Daoy (cell line): Measurements from ENCODE around the gene LDB3. TPM values are rescaled to one million over a fixed set of nuclear protein-coding genes. Genes with fewer than 3 reads are reported as not detected.
A peak's percentile ranks its signal among the peaks of the same experiment; 100 is the strongest.

ENCODE experiments used
- DNase-seq: peaks from one replicate; pipeline ENCODE4 v3.0.0-alpha.2; 2015; ENCODE audit warnings: low read depth
- total RNA-seq: library from RNA; depleted of rRNA; stranded (reverse); fragments of >200 nt; shearing (Covaris generic); gene quantifications from 2 replicates; pipeline ENCODE4 v1.2.3, GENCODE V29; 2014

LDB3 gene
- total RNA-seq, 1 experiment from 2014 or later = not detected

DNA sequence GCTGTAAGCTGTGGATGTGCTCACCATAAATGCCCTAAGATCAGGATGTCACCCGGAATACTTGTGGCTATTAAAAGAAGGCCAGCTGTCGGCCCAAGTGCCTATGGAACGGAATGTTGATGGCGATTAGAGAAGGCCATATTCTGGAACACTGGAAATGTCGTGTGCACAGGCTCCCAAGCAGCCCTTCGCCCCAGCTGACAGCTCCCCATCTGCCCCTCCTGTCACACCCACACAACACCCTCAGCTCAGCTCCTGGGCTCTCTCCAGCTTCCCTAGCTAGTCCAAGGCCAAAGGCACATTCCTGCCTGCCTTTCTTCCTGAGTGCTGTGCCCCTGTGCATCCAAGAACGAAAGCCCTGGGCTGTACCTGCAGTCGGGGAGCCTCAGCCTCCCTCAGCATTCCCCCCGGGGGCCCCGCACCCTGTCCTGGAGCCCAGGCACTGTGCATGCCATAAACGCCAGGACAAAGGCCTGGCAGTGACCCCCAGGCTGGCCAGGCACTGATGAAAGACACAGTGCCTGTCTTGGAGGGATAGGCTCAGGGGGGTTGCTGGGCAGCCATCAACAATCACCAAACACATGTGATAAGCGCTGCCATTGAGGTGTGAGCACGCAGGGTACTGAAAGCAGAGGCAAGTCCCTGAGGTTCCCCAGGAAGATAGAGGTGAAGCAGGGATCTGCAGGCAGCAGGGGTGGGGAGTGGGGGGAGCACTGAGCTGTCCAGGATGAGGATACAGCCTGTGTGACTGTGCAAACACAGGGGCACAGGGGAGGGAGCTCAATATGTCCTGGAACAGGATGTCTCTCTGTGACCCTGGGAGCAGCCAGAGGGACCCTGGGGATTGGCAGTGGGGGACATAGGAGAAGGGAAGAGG lies 3.7 kb upstream of the LDB3 start:
- DNase-seq = no peak

DNA sequence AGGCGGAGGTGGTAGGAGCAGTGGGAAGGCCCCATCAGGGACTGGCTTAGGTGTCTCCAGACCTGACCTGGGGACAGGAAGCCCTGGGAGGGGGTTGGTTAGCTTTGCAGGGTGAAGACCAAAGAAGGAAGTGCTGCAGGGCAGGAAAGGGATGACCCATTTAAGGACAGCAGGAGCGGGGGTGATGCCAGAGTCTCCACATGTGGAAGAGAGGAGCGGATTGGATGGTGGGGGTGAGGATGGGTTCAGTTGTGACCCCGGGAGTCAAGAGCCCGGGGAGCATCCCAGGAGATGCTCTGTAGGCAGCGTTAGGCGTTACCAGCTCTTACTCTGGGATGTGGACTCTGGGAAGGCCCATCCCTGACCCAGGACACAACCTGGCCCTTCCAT lies 3.1 kb upstream of the LDB3 start:
- DNase-seq = no peak

DNA sequence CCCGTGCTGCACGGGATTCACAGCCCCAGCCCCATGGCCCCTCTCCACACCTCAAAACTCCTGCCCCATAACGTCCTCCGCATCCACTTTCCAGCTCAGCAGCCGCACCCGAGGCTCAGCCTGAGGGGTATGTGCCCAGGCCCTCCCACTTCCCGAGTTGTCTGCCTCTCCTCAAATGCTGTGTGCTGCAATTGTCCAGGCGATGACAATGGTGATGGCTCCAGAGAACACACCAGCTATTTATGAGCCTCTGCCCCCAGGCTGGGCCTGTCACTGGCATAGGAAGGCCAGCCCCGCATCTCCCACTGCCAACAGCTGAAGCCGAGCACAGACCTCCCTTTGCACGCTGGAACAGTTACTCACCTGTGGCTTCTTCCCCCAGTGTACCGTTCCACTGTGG lies 2.4 kb upstream of the LDB3 start:
- no peak for DNase-seq

DNA sequence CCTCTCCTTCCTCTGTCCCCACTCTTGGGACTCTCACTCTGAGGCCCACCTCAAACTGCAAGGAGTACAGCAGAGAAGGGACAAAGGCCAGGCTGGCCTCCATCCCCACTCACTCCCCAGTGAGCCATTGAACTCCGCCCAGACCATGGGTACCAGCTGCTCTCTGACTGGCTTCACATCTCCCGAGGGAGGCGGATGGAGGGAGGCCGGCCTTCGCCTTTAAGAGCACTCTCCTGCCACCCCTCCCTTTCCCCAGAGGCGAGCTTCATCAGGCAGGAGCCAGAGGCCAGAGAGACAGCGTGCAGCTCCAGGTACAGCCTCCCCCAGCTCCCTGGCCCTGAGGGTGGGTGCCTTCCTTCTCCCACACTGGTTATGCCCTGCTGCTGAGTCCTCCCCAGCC lies 1.8 kb upstream of the LDB3 start:
- no peak for DNase-seq

DNA sequence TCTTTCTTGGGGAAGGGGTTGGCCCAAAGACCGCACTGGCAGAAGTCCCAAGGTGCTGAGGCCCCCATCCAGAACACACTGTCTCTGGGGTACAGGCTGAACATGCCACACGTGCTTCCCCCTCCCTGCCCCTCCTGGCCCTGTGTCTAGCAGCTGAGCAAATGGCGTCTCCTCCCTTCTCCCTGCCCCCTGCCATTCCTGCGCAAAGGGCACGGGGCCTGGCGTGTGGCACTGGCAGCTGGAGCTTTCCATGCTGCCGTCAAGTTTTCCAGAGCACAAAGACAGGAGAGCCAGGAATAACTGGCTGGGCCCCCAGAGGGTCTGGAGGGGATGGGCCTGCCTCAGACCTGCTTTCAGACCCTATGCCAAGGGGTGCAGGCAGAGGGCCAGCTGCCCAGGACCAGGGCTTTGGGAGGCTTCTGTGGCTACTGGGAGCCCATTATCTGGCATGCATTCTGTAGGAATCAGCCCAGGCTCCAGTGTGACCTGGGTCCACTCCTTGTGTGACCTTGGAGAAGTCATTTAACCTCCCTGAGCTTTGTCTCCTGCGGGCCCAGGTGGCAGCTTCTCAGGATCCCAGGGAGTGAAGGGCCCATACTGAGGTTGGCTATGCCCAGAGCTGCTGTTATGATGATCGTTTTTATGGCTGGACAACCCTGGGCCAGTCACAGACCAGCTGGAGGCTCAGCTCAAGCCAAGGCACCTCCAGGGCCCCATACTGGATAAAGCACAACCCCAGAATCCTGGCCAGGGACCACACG lies 710 bp upstream of the LDB3 start:
- DNase-seq = no peak

DNA sequence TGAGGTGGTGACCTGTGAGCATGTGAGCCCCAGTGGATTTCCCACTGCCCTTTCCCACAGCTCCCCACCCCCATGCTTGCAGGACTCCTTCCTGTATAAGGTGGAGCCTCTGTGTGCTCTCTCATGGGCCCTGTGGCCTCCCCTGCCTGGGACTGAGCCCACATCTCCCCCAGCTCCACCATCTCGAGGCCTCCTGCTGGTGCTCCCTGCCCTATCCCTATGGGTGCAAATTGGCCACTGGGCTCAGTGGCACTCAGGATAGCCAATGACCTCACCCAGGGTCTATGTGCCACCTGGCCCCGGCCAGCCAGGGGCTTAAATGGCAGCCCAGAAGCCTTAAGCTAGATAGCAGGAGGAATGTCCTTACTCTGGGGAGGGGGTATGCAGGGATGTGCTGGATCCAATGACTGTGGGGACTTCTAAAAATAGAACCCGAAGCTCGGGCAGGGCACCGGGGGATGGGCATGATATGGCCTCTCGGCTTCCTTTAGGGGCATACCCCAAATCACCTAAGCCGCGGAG lies 2.0 kb downstream of the LDB3 start:
- no peak for DNase-seq

DNA sequence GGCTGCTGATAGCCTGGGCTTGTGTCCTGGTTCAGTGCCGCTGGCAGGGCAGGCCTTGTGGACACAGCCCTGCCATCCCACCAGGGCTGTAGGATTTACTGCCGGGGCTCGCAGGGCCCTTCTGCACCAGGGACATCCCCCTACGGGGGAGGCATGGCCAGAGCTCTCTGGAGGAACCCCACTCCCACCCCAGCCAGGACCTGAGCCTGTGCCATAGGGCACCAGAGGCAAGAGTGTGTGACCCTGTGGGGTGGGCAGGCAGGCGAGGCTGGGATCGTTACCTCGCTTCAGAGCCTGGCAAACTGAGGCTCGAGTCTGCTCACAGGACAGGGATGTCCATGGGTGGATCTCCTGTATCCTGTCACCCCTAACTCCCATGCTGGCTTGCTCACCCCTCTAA lies 2.6 kb downstream of the LDB3 start:
- no peak for DNase-seq

DNA sequence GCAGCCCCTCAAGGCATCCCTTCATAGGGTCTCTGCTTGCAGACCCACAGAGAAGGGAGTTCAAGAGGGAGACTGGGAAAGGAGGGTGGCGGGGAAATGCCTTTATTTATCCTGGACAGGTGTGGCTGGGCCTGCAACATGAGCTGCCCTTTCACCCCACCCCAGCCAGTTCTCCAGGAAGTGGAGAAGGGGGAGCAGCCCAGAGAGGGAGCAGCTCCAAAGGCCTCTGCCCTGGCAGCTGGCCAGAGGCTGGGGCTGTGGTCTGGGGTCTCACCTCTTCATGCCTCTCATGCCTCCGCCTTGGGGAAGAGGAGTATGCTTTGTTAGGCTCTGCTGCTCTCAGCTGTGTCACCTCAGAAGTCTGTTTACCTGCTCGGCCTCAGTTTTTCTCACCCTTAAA lies 3.1 kb downstream of the LDB3 start:
- DNase-seq = no peak

DNA sequence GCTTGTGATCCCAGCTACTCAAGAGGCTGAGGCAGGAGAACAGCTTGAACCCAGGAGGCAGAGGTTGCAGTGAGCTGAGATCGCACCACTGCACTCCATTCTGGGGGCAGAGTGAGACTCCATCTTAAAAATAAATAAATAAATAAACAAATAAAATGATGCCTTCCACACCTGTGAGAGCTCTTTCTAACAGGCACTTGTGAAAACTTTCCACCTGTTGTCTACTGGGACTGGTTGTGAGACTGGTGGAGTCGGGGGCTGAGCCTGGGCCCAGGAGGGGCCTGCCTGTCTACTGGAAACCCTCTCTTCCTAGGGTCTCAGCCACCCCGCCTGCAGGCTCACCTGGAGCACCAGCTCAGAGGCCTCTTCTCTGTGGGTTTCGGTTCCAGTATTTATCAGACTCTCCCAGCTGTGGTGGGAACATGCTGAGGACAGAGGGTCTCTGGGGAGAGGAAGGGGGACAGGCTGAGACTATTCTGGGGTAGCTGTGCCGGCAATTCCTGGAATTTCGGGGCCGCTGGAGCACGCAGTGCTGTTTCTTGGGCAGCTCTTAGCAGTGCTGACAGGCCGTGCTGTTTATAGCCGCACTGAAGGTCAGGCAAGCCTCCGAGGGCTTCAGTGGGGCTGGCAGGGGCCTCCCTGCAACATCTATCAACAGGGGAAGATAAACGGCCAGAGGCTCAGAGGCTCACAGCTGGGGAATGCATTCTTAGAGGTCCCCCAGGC lies 3.8 kb downstream of the LDB3 start:
- no peak for DNase-seq

DNA sequence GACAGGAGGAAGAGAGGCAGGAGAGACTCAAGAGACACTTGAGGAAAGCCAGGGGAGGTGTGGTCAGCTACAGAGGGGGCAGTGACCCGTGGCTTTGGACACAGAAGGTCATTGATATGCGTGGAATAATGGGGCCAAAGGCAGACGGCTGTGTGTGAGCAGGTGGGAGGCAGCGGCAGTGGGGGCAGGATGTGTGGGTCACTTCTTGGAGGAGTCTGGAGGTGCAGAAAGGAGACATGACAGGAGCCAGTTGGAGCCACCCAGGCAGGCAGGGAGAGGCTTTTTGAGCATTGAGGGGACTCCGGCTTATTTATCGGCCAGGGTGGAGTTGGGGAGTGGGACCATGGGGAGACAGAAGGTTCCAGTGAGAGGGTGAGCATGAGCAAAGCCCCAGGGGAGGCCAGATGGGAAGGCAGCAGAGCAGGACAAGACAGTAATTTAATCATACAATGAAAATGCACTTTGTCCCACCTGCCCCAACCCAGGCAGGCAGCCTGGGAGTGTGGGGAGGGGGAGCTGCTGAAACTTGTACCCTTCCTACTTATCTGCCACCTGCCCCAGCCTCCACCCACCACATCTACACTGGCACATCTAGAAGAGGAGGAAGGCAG lies 5.0 kb downstream of the LDB3 start:
- DNase-seq = no peak

DNA sequence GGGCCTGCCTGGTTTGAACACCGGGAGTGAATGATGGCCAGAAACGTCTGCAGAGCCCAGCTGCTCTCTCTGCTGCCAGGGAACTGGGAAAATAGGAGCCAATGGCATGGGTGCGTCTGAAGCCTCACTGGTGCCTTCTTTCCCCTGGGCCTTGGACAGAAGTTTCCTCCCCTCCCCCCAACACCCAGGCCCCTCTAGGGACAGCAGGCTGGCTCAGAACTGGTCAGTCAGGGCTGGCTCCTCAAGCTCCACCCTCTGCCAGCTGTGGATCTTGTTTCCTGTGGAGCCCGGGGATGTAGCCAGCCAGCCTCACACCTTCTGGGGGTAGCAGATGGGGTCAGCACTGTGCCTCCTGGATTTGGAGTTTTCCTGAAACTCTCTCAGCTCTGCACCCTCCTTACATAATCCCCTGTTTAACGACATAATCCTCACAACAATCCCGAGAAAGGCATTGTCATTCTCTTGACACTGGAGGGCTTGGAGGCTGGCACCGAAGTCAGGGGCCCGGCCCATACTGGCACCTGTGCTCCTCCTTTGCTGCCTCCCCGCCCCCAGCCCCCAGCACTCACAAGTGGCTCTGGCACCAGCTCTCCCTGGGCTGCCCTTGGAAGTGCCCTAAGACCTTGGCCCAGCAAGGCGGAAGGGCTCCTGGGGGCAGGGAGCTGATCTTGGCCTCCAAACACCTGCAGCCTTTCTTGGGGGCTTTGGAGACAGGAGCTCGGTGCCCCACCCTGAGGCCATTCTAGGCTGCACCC lies 5.7 kb downstream of the LDB3 start:
- DNase-seq = no peak

DNA sequence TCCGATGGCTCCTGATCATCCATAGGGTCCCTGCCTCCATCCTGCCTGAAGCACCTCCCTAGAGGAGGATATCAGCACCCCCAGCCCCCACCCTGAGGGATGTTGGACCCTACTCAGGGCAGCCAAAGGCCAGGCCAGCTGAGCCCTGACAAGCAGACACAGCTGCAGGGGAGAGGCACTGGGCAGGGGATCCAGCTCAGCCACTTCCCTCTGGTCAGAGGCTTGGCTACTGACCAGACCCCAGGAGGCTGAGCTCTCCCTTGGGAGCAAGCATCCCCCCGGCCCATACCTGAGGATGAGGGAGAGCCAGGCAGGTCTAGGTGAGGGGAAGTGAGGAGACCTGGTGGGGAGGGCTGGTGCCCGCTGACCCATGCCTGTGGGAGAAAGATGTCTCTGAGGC lies 6.6 kb downstream of the LDB3 start:
- no peak for DNase-seq

DNA sequence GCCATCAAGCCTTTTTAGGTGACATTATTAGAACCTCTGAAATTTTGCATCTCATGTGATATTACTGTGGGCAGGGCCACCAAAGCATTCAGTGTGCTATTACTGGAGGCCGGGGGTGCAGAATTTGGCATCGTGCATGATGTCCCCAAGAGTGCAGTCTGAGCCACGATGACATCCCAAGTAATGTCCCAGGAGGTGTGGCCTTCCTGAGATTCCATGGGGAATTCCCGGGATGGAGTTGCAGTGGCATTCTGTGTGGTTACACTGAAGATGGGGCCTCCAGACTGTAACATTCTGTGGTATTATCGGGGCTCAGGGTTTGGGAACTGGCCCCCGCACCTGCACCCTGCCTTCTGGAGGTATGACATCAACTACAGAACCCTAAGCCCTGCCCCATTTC lies 9.1 kb downstream of the LDB3 start:
- no peak for DNase-seq

DNA sequence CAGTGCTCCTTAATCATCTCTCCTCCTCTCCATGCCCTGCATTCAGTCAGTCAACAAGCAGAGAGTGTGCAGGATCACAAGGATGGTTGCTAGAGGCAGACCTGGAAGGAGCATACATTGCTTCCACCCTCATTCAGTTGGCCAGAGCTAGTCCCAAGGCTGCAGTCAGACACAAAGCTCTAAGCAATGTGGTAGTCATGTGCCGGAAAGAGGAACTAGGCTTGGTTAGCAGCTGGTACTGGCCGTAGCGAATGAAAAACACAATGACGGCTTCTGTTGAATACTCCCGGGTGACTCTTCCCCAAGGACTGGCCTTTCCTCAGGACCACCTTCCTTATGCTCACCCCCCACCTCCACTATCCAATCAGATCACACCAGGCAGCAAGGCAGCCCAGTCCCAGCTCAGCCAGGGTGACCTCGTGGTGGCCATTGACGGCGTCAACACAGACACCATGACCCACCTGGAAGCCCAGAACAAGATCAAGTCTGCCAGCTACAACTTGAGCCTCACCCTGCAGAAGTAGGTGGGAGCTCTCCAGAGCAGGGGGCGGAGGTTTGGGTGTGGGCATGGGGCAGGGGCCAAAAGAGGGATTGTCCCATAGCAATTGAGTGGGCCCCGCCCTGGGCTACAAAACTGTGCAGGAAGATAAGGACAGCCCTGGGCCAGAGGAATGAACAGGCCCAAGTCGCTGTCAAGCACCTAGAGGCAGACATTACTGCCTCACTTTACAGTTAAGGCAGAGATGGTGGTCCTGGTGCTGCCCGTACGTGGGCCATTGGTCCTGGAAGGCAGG lies 10.9 kb downstream of the LDB3 start:
- no peak for DNase-seq

DNA sequence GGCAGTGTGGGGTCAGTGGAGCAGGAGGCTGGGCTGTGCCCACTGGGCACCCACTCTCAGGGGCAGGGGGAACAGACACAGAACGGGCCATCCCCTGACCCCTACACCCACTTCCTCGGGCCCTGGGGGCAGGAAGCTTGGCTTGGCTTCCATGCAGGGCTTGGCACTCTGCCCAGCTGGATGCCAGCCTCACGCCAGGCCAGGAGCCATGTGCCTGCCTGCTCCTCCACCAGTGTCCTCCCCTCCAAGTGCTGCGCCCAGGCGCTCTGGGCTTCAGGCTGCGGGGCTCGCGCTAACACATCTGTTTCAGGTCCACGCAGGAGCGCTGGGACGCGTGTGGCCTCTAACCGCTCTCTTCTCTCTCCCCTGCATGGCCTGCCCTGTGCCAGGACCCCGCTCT lies 12.7 kb downstream of the LDB3 start:
- DNase-seq = peak; percentile 26

DNA sequence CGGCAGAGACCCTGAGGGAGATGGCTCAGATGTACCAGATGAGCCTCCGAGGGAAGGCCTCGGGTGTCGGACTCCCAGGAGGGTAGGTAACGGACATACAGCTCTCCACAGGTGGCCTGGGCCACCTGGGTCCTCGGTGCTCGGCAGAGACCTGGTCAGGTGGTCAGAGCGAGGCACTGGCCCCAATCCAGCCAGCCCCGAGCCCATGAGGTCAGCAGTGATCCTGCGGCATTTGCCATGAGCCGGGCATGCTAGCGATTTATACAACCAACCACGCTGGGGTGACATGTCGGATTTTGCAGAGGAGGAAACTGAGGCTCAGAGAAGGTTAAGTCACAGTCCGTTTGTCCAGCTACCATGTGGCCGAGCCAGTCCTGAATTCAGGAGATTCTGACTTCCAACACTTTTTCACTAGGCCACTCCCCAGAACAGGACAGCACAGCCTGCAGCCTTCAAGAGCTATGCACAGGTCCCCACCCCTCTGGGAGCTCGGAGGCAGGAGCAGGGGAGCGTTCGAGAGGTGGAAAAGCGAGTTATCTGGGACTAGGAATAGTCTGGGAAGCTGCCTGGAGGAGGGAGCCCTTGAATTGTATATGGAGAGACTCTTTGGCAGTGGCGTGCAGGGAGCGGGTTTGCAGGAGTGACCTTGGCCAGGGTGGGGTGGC lies 13.5 kb downstream of the LDB3 start:
- no peak for DNase-seq

DNA sequence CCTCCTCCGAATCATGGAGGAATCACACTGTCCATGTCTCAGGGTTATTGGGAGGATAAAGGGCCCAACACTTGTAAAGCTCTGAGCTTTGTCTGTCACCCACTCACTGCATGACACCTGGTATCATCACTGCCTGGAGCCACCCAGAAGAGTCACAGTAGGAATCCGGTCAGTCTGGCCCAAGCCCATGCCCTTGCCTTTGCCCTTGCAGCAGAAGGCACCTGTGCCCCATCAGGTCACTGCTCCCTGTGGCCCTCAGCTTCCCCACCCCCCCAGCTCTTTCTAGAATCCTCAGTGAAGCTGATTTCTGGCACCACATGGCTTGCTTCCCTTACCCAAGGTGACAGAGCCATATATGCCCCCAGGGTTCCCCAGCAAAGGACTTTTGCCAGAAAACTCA lies 14.4 kb downstream of the LDB3 start:
- no peak for DNase-seq

DNA sequence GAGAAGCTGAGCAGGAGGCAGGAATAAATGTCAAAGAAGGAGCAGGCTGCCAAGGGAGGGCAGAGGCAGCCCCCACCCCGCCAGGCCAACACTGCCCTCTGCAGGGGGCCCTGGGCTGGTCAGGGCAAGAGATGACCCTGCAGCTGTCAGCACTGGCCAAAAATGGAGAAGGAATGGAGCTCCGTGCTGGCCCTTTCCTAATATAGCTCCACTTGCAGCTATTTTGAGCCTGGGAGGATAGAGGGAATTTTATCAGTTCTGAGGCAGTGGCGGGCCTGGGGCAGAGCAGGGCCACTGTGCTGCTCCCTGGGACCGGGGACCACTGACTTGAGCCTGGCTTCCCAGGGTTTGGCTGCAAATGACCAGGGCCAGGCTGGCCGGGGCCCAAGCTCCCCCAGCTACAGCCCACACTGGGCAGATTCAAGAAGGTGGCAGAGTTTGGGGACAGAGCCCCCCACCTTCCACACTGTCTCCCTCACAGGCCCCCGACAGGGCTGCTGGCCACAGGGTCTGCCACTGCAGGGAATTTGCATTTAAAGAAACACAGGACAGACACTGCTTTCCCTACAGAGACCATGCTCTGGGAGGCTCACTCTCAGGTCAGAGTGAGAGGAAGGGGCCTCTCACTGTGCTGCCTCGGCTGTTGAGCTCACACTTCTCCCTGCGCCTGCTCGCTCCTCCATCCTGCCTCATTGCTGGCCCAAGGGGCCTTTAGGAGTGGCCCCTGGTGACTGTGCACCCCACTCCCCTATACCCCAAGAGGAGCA lies 16.2 kb downstream of the LDB3 start:
- DNase-seq = peak; percentile 34

DNA sequence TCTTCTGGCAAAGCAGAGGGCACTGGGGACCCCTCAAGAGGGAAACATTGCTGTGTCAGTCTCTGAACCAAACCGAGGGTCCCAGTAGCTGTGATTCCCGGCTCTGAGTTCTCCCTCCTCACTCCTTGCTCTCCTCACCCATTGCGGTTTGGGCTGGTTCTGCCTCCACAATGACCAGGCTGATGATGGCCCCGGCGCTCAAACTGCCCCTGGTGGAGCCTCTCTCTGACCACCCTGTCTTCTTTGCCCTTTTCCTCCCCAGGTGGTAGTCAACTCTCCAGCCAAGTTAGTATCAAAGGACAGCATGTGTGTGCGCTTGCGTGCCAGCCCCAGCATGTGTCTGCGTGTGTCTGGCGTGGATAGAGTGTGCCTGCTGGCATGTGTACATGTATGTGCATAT lies 17.1 kb downstream of the LDB3 start:
- no peak for DNase-seq
